Cardiac muscle cell (in vitro differentiated cells and primary cell): ENCODE results near the gene PARP15. TPM values are rescaled to one million over a fixed set of nuclear protein-coding genes. Genes with fewer than 3 reads are reported as not detected.
A peak's percentile ranks its signal among the peaks of the same experiment; 100 is the strongest.

ENCODE experiments used
- DNase-seq, 2 donors: peaks; one replicate each; pipeline versions ENCODE4 v3.0.0 to v3.0.0-alpha.2; 2010 to 2017; ENCODE audit warnings: low read depth in 1 of 2, low spot score in 1 of 2
- H3K27ac ChIP-seq: fragments of 200-600 bp; sonication (generic); 2 replicates; pipeline ENCODE4 v1.5.1; 2016
- H3K27me3 ChIP-seq: fragments of 200-600 bp; sonication (generic); 2 replicates; pipeline ENCODE4 v1.6.0; 2016; ENCODE audit warnings: control low read depth
- H3K36me3 ChIP-seq: fragments of 200-600 bp; sonication (generic); 2 replicates; pipeline ENCODE4 v1.5.1; 2016; ENCODE audit warnings: control low read depth
- H3K4me1 ChIP-seq: fragments of 200-600 bp; sonication (generic); 2 replicates; pipeline ENCODE4 v1.8.1; 2017; ENCODE audit warnings: low read depth, mild to moderate bottlenecking, mixed run types
- H3K4me3 ChIP-seq: fragments of 200-600 bp; sonication (generic); 2 replicates; pipeline ENCODE4 v1.5.1; 2016; ENCODE audit warnings: mild to moderate bottlenecking
- H3K9me3 ChIP-seq: fragments of 200-600 bp; sonication (generic); 2 replicates; pipeline ENCODE4 v1.5.1; 2017; ENCODE audit warnings: low read depth, mild to moderate bottlenecking, control low read depth
- CTCF ChIP-seq: IDR thresholded peaks from 2 replicates; pipeline ENCODE4 v1.5.1; 2012; ENCODE audit warnings: low read depth, mild to moderate bottlenecking, low read length
- polyA plus RNA-seq: library from polyadenylated mRNA; unstranded; fragments of >200 nt; fragmentation: Nextera tagmentation; extraction: Ambion mirVana; gene quantifications from 2 replicates; pipeline ENCODE4 v1.2.1, GENCODE V29; 2016
- total RNA-seq: library from RNA; depleted of rRNA; stranded (reverse); fragments of >200 nt; gene quantifications from 2 replicates; pipeline ENCODE4 v1.2.3, GENCODE V29; 2016

PARP15 gene
- total and polyA plus RNA-seq, 2 experiments from 2014 or later, result 0.05 TPM; not detected in 1

GRCh38 chr3:122606330-122606729, 28.9 kb downstream of the PARP15 start:
- Histone ChIP-seq H3K36me3 (no peaks in the 10 kb centered on the region), H3K27me3 (no peaks in the 10 kb centered on the region), H3K4me3 (no peak overlapping the region), H3K9me3 (no peaks in the 10 kb centered on the region), H3K27ac (no peak overlapping the region), H3K4me1 (no peaks in the 10 kb centered on the region)
- DNase-seq, result no peak
- TF ChIP-seq CTCF, result no peak

DNA sequence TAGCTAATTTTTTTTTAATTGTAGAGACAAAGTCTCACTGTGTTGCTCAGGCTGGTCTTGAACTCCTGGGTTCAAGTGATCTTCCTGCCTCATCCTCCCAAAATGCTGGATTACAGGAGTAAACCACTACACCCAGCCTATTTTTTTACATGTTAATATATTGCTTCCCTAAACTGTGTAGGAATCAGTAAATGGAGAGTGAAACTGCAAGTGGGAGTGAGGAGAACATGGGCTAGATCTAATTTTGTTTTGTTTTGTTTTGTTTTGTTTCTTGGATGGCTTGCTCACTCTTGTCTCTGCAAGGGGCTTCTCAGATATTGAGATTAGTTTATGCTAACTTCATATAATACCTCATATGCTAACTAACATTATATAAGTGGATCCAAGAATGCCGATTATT, 31.5 kb downstream of the PARP15 start:
- no peak for DNase-seq
- Histone ChIP-seq H3K4me3 (no peak overlapping the region), H3K36me3 (no peaks in the 10 kb centered on the region), H3K27ac (no peak overlapping the region), H3K9me3 (no peaks in the 10 kb centered on the region), H3K27me3 (no peaks in the 10 kb centered on the region), H3K4me1 (no peaks in the 10 kb centered on the region)
- no peak for TF ChIP-seq CTCF

DNA sequence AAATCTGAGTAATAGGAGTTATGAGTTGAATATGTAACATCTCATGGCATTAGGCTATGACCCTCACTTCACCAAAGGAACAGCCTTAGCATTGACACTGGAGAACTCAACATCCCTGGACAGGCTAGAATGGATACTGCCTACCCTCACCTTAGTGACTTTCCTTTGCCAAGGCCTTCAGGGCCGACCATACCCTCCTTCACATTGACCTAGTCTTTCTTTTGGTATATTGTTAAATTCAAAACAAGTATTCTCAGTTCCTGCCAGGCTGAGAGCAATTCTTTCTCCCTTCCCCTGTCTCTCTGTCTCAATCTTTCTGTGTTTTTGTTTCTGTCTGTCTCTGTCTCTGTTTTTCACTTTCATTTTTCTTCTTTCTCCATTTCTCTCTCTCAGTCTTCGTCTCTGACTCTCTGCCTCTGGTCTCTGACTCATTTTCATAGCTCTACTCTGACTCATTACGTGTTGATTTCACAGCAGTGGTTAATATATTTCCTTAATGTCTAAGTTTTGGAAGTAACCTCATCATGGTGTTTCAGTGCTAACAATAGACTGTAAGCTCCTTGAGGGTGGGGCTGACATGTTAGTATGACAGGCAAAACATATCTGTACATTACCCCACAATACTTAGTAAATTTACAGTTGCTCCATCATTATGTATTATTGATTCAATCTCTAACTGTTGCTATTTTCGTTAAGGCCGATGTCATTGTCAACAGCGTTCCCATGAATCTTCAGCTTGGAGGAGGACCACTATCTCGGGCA, 32.5 kb downstream of the PARP15 start:
- no peak overlapping the region for H3K27ac ChIP-seq
- H3K27me3 ChIP-seq, result no peaks in the 10 kb centered on the region
- peak in 1 of 2 donors; percentile 73 for DNase-seq
- no peak for TF ChIP-seq CTCF
- H3K4me3 ChIP-seq, result no peak overlapping the region
- no peaks in the 10 kb centered on the region for H3K4me1 ChIP-seq
- no peaks in the 10 kb centered on the region for H3K36me3 ChIP-seq
- no peaks in the 10 kb centered on the region for H3K9me3 ChIP-seq

- no peaks in the 10 kb centered on the region for H3K9me3 ChIP-seq
- H3K27me3 ChIP-seq, result no peaks in the 10 kb centered on the region
- H3K27ac ChIP-seq, result no peak overlapping the region
- peaks cover 3% of the 10 kb centered on the region for H3K4me1 ChIP-seq
- no peak for TF ChIP-seq CTCF
- no peaks in the 10 kb centered on the region for H3K36me3 ChIP-seq
- no peak for DNase-seq
- H3K4me3 ChIP-seq, result no peak overlapping the region
Observed at GRCh38 chr3:122612696-122613095, 35.2 kb downstream of the PARP15 start.

GRCh38 chr3:122615303-122615702, 37.9 kb downstream of the PARP15 start:
- peaks cover 3% of the 10 kb centered on the region for H3K4me1 ChIP-seq
- peaks cover 15% of the 10 kb centered on the region for H3K27me3 ChIP-seq
- no peaks in the 10 kb centered on the region for H3K36me3 ChIP-seq
- TF ChIP-seq CTCF, result no peak
- H3K4me3 ChIP-seq, result no peak overlapping the region
- peak in 1 of 2 donors; percentile 9 for DNase-seq
- H3K9me3 ChIP-seq, result no peaks in the 10 kb centered on the region
- H3K27ac ChIP-seq, result no peak overlapping the region
